GM23338 (cell line): ENCODE measurements around the gene PDE4B. TPM values are rescaled to one million over a fixed set of nuclear protein-coding genes. Genes with fewer than 3 reads are reported as not detected.
"Not testable (repeated sequence)": the region's sequence is repeated elsewhere in the genome, so short reads cannot be mapped to it uniquely, and the experiment has no call there.

Experiments used
- ATAC-seq: fragments of 200-7000 bp; cut with Tn5 transposase; 3 replicates; pipeline ENCODE4 v1.9.1; 2020
- DNase-seq: peaks from one replicate; pipeline ENCODE4 v3.0.0-alpha.2; 2015; ENCODE audit warnings: low spot score
- H2AFZ ChIP-seq: fragments of 200-600 bp; sonication (generic); 2 replicates; pipeline ENCODE4 v1.8.0; 2016; ENCODE audit warnings: antibody characterized with exemption, mild to moderate bottlenecking, moderate library complexity
- H3F3A ChIP-seq: fragments of 200-600 bp; sonication (generic); replicated peaks from 2 replicates; pipeline ENCODE4 v1.8.0; 2017; ENCODE audit warnings: antibody characterized with exemption, mixed run types, low read depth
- H3K27ac ChIP-seq: fragments of 200-600 bp; sonication (generic); 2 replicates; pipeline ENCODE4 v1.6.1; 2016; ENCODE audit warnings: low read depth
- H3K27me3 ChIP-seq: fragments of 200-600 bp; sonication (generic); 2 replicates; pipeline ENCODE4 v1.8.0; 2016; ENCODE audit warnings: mild to moderate bottlenecking, mixed run types, moderate library complexity; ENCODE audit not compliant: insufficient read depth
- H3K36me3 ChIP-seq: fragments of 200-600 bp; sonication (generic); 2 replicates; pipeline ENCODE4 v1.8.0; 2016; ENCODE audit warnings: mild to moderate bottlenecking; ENCODE audit not compliant: insufficient read depth
- H3K4me1 ChIP-seq: fragments of 200-600 bp; sonication (generic); 2 replicates; pipeline ENCODE4 v1.8.0; 2016; ENCODE audit warnings: mild to moderate bottlenecking, moderate library complexity; ENCODE audit not compliant: insufficient read depth
- H3K4me2 ChIP-seq: fragments of 200-600 bp; sonication (generic); 2 replicates; pipeline ENCODE4 v1.7.1; 2017; ENCODE audit warnings: mixed run types
- H3K4me3 ChIP-seq: fragments of 200-600 bp; sonication (generic); 2 replicates; pipeline ENCODE4 v1.6.1; 2016; ENCODE audit warnings: mixed run types
- H3K79me2 ChIP-seq: fragments of 200-600 bp; sonication (generic); replicated peaks from 2 replicates; pipeline ENCODE4 v1.8.0; 2017; ENCODE audit warnings: mild to moderate bottlenecking; ENCODE audit not compliant: insufficient read depth
- H3K9me2 ChIP-seq: fragments of 200-600 bp; sonication (generic); 2 replicates; pipeline ENCODE4 v1.8.0; 2017; ENCODE audit not compliant: insufficient read depth
- H4K20me1 ChIP-seq: fragments of 200-600 bp; sonication (generic); replicated peaks from 2 replicates; pipeline ENCODE4 v1.8.0; 2017; ENCODE audit warnings: mild to moderate bottlenecking; ENCODE audit not compliant: insufficient read depth
- H3K27ac Mint-ChIP-seq: 2 replicates; pipeline ENCODE4 v1.8.0; 2020; ENCODE audit warnings: inconsistent platforms, mild to moderate bottlenecking, moderate library complexity, mixed read lengths
- H3K27me3 Mint-ChIP-seq: 3 replicates; pipeline ENCODE4 v1.8.0; 2022; ENCODE audit warnings: low read depth, mild to moderate bottlenecking, moderate library complexity, mixed read lengths, inconsistent platforms; ENCODE audit not compliant: insufficient read depth, poor library complexity
- H3K36me3 Mint-ChIP-seq: 3 replicates; pipeline ENCODE4 v1.8.0; 2021; ENCODE audit warnings: low read depth, mild to moderate bottlenecking, inconsistent platforms, moderate library complexity, mixed read lengths
- H3K4me1 Mint-ChIP-seq: 3 replicates; pipeline ENCODE4 v1.8.0; 2020; ENCODE audit warnings: mild to moderate bottlenecking, inconsistent platforms, mixed read lengths
- H3K4me3 Mint-ChIP-seq: 3 replicates; pipeline ENCODE4 v1.8.0; 2021; ENCODE audit warnings: moderate library complexity, mild to moderate bottlenecking, inconsistent platforms, mixed read lengths
- H3K9me3 Mint-ChIP-seq: 3 replicates; pipeline ENCODE4 v1.8.0; 2020; ENCODE audit warnings: moderate library complexity, mild to moderate bottlenecking, inconsistent platforms, mixed read lengths
- CREB1 ChIP-seq: fragments of 250-450 bp; sonication (Bioruptor Pico); IDR thresholded peaks from 2 replicates; pipeline ENCODE4 v1.5.0; 2020; ENCODE audit warnings: low read depth, mild to moderate bottlenecking, moderate library complexity
- ETS1 ChIP-seq: IDR thresholded peaks from 2 replicates; pipeline ENCODE4 v1.6.1; 2016; ENCODE audit warnings: antibody characterized with exemption
- EZH2phosphoT487 ChIP-seq: fragments of 200-600 bp; sonication (generic); IDR thresholded peaks from one replicate; pipeline ENCODE4 v1.8.1; 2018; ENCODE audit warnings: antibody characterized with exemption; ENCODE audit not compliant: unreplicated experiment
- NANOG ChIP-seq: IDR thresholded peaks from 2 replicates; pipeline ENCODE4 v1.6.1; 2016; ENCODE audit warnings: antibody characterized with exemption, borderline replicate concordance
- POLR2AphosphoS5 ChIP-seq: IDR thresholded peaks from 2 replicates; pipeline ENCODE4 v1.6.1; 2016; ENCODE audit warnings: antibody characterized with exemption, low read depth
- REST ChIP-seq: IDR thresholded peaks from one replicate; pipeline ENCODE4 v1.6.1; 2018; ENCODE audit warnings: antibody characterized with exemption; ENCODE audit not compliant: unreplicated experiment
- polyA plus RNA-seq: library from polyadenylated mRNA; unstranded; fragments of >200 nt; fragmentation: Nextera tagmentation; extraction: Ambion mirVana; gene quantifications from 2 replicates; pipeline ENCODE4 v1.2.1, GENCODE V29; 2016
- total RNA-seq: library from RNA; depleted of rRNA; stranded (reverse); fragments of >200 nt; shearing (Covaris generic); gene quantifications from 2 replicates; pipeline ENCODE4 v1.2.3, GENCODE V29; 2014

PDE4B gene
- total and polyA plus RNA-seq, 2 experiments from 2014 or later: 14.0 to 25.6 TPM

GRCh38 chr1:66000033-66000637, 207.4 kb downstream of the PDE4B start (continued):
- TF ChIP-seq ETS1 (no peak), CREB1 (no peak)

- Mint-ChIP-seq H3K4me1 (peaks cover 5% of the 10 kb centered on the region; the same call in 2 of the 3 replicates), H3K36me3 (no peaks in the 10 kb centered on the region), H3K27ac (no peak overlapping the region), H3K27me3 (peaks cover 52% of the 10 kb centered on the region), H3K4me3 (no peak overlapping the region), H3K9me3 (no peaks in the 10 kb centered on the region; the same call in 2 of the 3 replicates)
- DNase-seq (peak; percentile 58), ATAC-seq (peak; percentile 91)
- Histone ChIP-seq H3K4me1 (peaks cover 7% of the 10 kb centered on the region; the same call in 1 of the 2 replicates), H3K9me2 (no peaks in the 10 kb centered on the region), H3K4me2 (no peak overlapping the region), H3F3A (no peaks in the 10 kb centered on the region), H3K4me3 (no peak overlapping the region), H4K20me1 (no peaks in the 10 kb centered on the region), H3K27me3 (peaks cover 66% of the 10 kb centered on the region), H2AFZ (no peak overlapping the region), H3K27ac (no peak overlapping the region), H3K36me3 (no peaks in the 10 kb centered on the region), H3K79me2 (no peaks in the 10 kb centered on the region)
- no peak for TF ChIP-seq NANOG
- TF ChIP-seq POLR2AphosphoS5: no peak
- no peak for TF ChIP-seq REST
- TF ChIP-seq ETS1: no peak
- TF ChIP-seq EZH2phosphoT487: no peak
Measured at GRCh38 chr1:66003690-66004089, 211.0 kb downstream of the PDE4B start.

DNA sequence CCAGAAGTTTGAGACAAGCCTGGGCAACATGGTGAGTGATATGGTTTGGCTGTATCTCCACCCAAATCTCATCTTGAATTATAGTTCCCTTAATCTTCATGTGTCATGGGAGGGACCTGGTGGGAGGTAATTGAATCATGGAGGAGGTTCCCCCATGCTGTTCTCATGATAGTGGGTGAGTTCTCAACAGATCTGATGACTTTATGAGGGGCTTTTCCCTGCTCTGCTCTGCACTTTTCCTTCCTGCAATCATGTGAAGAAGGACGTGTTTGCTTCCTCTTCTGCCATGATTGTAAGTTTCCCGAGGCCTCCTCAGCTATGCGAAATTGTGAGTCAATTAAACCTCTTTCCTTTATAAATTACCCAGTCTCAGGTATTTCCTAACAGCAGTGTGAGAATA, 213.8 kb downstream of the PDE4B start:
- H3K4me1 ChIP-seq, H3K36me3 Mint-ChIP-seq, H3K79me2 ChIP-seq, H2AFZ ChIP-seq, H3K9me2 ChIP-seq, ATAC-seq, H4K20me1 ChIP-seq, H3K27ac Mint-ChIP-seq, H3K4me3 Mint-ChIP-seq, H3F3A ChIP-seq, H3K4me1 Mint-ChIP-seq, H3K4me2 ChIP-seq, H3K9me3 Mint-ChIP-seq, H3K4me3 ChIP-seq, DNase-seq, H3K27ac ChIP-seq, H3K36me3 ChIP-seq: not testable (repeated sequence)
- peaks cover 48% of the 10 kb centered on the region for H3K27me3 ChIP-seq
- H3K27me3 Mint-ChIP-seq: peaks cover 42% of the 10 kb centered on the region
